Caco-2 (cell line): ENCODE results near the gene SELENOS. TPM values are rescaled to one million over a fixed set of nuclear protein-coding genes. Genes with fewer than 3 reads are reported as not detected.

Experiments used
- BruUV-seq: library from RNA; stranded (reverse); fragments of 400-500 nt; replicated peaks from 2 replicates; lab custom pipeline; 2021; lab: Mats Ljungman, UMichigan
- CTCF ChIA-PET: fragments of 300-600 bp; sonication (Branson Sonifier 250); formaldehyde crosslinking; loops from one replicate; lab custom pipeline; 2022; ENCODE audit warnings: antibody characterized with exemption; lab: Charles Lee
- POLR2A ChIA-PET: fragments of 300-600 bp; sonication (Branson Sonifier 250); formaldehyde crosslinking; loops from one replicate; lab custom pipeline; 2022; ENCODE audit warnings: antibody characterized with exemption; lab: Charles Lee
- DNase-seq, 2 experiments: peaks; one replicate each; pipeline versions ENCODE4 v3.0.0 to v3.0.0-alpha.2; 2020 to 2022
- H3K27me3 ChIP-seq: replicated peaks from 2 replicates; pipeline ENCODE4 v1.6.0; 2011; ENCODE audit warnings: low read length; ENCODE audit not compliant: control insufficient read depth, insufficient read depth
- H3K36me3 ChIP-seq: 2 replicates; pipeline ENCODE4 v1.5.1; 2011; ENCODE audit warnings: low read length; ENCODE audit not compliant: control insufficient read depth, insufficient read depth
- H3K4me1 ChIP-seq: fragments of 250-450 bp; sonication (Bioruptor Pico); 2 replicates; pipeline ENCODE4 v1.5.1; 2020; ENCODE audit warnings: mild to moderate bottlenecking
- H3K4me3 ChIP-seq: 2 replicates; pipeline ENCODE4 v1.5.1; 2011; ENCODE audit warnings: low read depth, mild to moderate bottlenecking, control low read depth, low read length
- H3K9me3 ChIP-seq: fragments of 250-450 bp; sonication (Bioruptor Pico); 2 replicates; pipeline ENCODE4 v1.5.1; 2020; ENCODE audit warnings: mild to moderate bottlenecking, moderate library complexity
- H3K27ac Mint-ChIP-seq: one replicate; pipeline ENCODE4 v1.8.0; 2022; ENCODE audit warnings: mixed read lengths; ENCODE audit not compliant: unreplicated experiment
- H3K27me3 Mint-ChIP-seq: one replicate; pipeline ENCODE4 v1.8.0; 2022; ENCODE audit warnings: mixed read lengths; ENCODE audit not compliant: insufficient read depth, unreplicated experiment
- H3K36me3 Mint-ChIP-seq: one replicate; pipeline ENCODE4 v1.8.0; 2022; ENCODE audit warnings: mild to moderate bottlenecking, mixed read lengths; ENCODE audit not compliant: insufficient read depth, unreplicated experiment
- H3K4me1 Mint-ChIP-seq: one replicate; pipeline ENCODE4 v1.8.0; 2022; ENCODE audit warnings: low read depth, mixed read lengths; ENCODE audit not compliant: unreplicated experiment
- H3K4me3 Mint-ChIP-seq: one replicate; pipeline ENCODE4 v1.8.0; 2022; ENCODE audit warnings: mild to moderate bottlenecking, moderate library complexity, mixed read lengths; ENCODE audit not compliant: unreplicated experiment
- H3K9me3 Mint-ChIP-seq: one replicate; pipeline ENCODE4 v1.8.0; 2022; ENCODE audit warnings: mixed read lengths; ENCODE audit not compliant: unreplicated experiment
- CTCF ChIP-seq, 2 experiments: fragments of 200-600 bp in 1 of 2; IDR thresholded peaks; 1 replicate in 1 of 2; 2 replicates in 1 of 2; pipeline versions ENCODE4 v1.5.1 to v1.8.0; 2011 to 2022; ENCODE audit warnings: antibody characterized with exemption in 1 of 2, control low read depth in 1 of 2, inconsistent platforms in 1 of 2, low read depth in 1 of 2, low read length in 1 of 2, mild to moderate bottlenecking in 1 of 2, moderate library complexity in 1 of 2; ENCODE audit not compliant: insufficient read depth in 1 of 2, severe bottlenecking in 1 of 2, unreplicated experiment in 1 of 2
- intact Hi-C: fragments of 100-400 bp; cut with micrococcal nuclease; formaldehyde crosslinking; loops from one replicate; pipeline ENCODE4 v1.10.0; 2022; ENCODE audit not compliant: unreplicated experiment
- total RNA-seq: library from RNA; stranded (reverse); gene quantifications from 2 replicates; pipeline ENCODE4 v1.2.3, GENCODE V29; 2022

SELENOS gene
- total RNA-seq, 1 experiment from 2014 or later, result 71.3 TPM

GRCh38 chr15:101246824-101247745 is 30.2 kb downstream of the SELENOS start:
- CTCF ChIA-PET, result no interaction called here
- Mint-ChIP-seq H3K4me1 (peaks cover 15% of the 10 kb centered on the region), H3K36me3 (peaks cover 11% of the 10 kb centered on the region), H3K4me3 (no peak overlapping the region), H3K27me3 (no peaks in the 10 kb centered on the region), H3K9me3 (no peaks in the 10 kb centered on the region), H3K27ac (no peak overlapping the region)
- no peaks in the 10 kb centered on the region for H3K36me3 ChIP-seq
- H3K27me3 ChIP-seq, result no peaks in the 10 kb centered on the region
- BruUV-seq, result no TSS peak
- H3K4me1 ChIP-seq, result peaks cover 9% of the 10 kb centered on the region
- no peak overlapping the region for H3K4me3 ChIP-seq
- TF ChIP-seq CTCF (IDR thresholded peaks at IDR 0.05; ENCODE audit: insufficient read depth in 1 of 2, low read depth in 1 of 2, low read length in 1 of 2, severe bottlenecking in 1 of 2, unreplicated experiment in 1 of 2), result no peak
- H3K9me3 ChIP-seq, result no peaks in the 10 kb centered on the region
- no peak for DNase-seq
- POLR2A ChIA-PET, result no interaction called here
- intact Hi-C loops, result no loop called here

- no peak overlapping the region for H3K27ac Mint-ChIP-seq
- H3K36me3 Mint-ChIP-seq, result peaks cover 11% of the 10 kb centered on the region
- no peak for DNase-seq
- no peaks in the 10 kb centered on the region for H3K9me3 Mint-ChIP-seq
- no TSS peak for BruUV-seq
- peaks cover 15% of the 10 kb centered on the region for H3K4me1 Mint-ChIP-seq
- no peaks in the 10 kb centered on the region for H3K27me3 Mint-ChIP-seq
- Histone ChIP-seq H3K4me3 (no peak overlapping the region), H3K36me3 (no peaks in the 10 kb centered on the region), H3K4me1 (peaks cover 9% of the 10 kb centered on the region), H3K27me3 (no peaks in the 10 kb centered on the region), H3K9me3 (no peaks in the 10 kb centered on the region)
- H3K4me3 Mint-ChIP-seq, result no peak overlapping the region
- no peak for TF ChIP-seq CTCF (IDR thresholded peaks at IDR 0.05; ENCODE audit: insufficient read depth in 1 of 2, low read depth in 1 of 2, low read length in 1 of 2, severe bottlenecking in 1 of 2, unreplicated experiment in 1 of 2)
- intact Hi-C loops, result no loop called here
- ChIA-PET CTCF (no interaction called here), POLR2A (no interaction called here)
Observed at GRCh38 chr15:101246391-101246790, 30.9 kb downstream of the SELENOS start.

- CTCF ChIA-PET, result interaction anchor here (0.6 to 1.4 kb wide), 4 partner anchors 7 to 565 kb away, joined by 3 read pairs; no protein-coding TSS in a partner anchor
- H3K27ac Mint-ChIP-seq, result no peak overlapping the region
- intact Hi-C loops, result no loop called here
Observed at GRCh38 chr15:101244889-101245668, 32.2 kb downstream of the SELENOS start.

More at GRCh38 chr15:101244889-101245668, 32.2 kb downstream of the SELENOS start:
- no peak overlapping the region for H3K4me3 ChIP-seq
- H3K4me1 ChIP-seq, result peaks cover 6% of the 10 kb centered on the region
- H3K36me3 ChIP-seq, result no peaks in the 10 kb centered on the region
- no TSS peak for BruUV-seq
- H3K36me3 Mint-ChIP-seq, result peaks cover 11% of the 10 kb centered on the region
- no peaks in the 10 kb centered on the region for H3K9me3 Mint-ChIP-seq
- no peak for DNase-seq
- H3K4me3 Mint-ChIP-seq, result no peak overlapping the region
- TF ChIP-seq CTCF (IDR thresholded peaks at IDR 0.05; ENCODE audit: insufficient read depth in 1 of 2, low read depth in 1 of 2, low read length in 1 of 2, severe bottlenecking in 1 of 2, unreplicated experiment in 1 of 2), result no peak
- H3K27me3 Mint-ChIP-seq, result no peaks in the 10 kb centered on the region
- no peaks in the 10 kb centered on the region for H3K27me3 ChIP-seq
- POLR2A ChIA-PET, result no interaction called here
- H3K4me1 Mint-ChIP-seq, result peaks cover 10% of the 10 kb centered on the region
- H3K9me3 ChIP-seq, result no peaks in the 10 kb centered on the region
